ENCODE measurements around the gene TSSK2. TPM values are rescaled to one million over a fixed set of nuclear protein-coding genes. Genes with fewer than 3 reads are reported as not detected.

Gene TSSK2
- total and polyA plus RNA-seq, 2 donors (not counting 3 experiments of a cell fraction or from before 2014, with no cell fraction given), result not detected

- dilution Hi-C loops (cut with MboI; ENCODE audit: extremely low pct_ligation_motif_present, low sequenced_read_pairs) (no loop called here), intact Hi-C loops (cut with micrococcal nuclease) (no loop called here)
- peaks cover 2% of the 10 kb centered on the region for H4K20me1 ChIP-seq (replicated peaks; ENCODE audit: control insufficient read depth, extremely low read depth, insufficient read depth, low read length)
- H3K4me2 ChIP-seq (ENCODE audit: insufficient read depth, low read length), result no peak overlapping the region
- no peaks in the 10 kb centered on the region for H3K36me3 ChIP-seq (ENCODE audit: control insufficient read depth in 2 of 2, extremely low read depth in 1 of 2, insufficient read depth in 2 of 2, low read length in 2 of 2)
- H3K9me1 ChIP-seq (replicated peaks; ENCODE audit: control insufficient read depth, extremely low read depth, insufficient read depth, low read length), result no peaks in the 10 kb centered on the region
- DNase-seq (ENCODE audit: low read depth, low spot score), result no peak
- no peak overlapping the region for H3K9ac ChIP-seq (replicated peaks; ENCODE audit: extremely low read depth, insufficient read depth, low read length)
- no peak overlapping the region for H3K27ac ChIP-seq (ENCODE audit: insufficient read depth, low read depth, low read length)
- peaks cover 6% of the 10 kb centered on the region for H3K79me2 ChIP-seq (ENCODE audit: control insufficient read depth, insufficient read depth, low read length)
- H2AFZ ChIP-seq (ENCODE audit: low read depth, low read length), result no peak overlapping the region
- no TSS peak for BruUV-seq (replicated peaks)
- ChIA-PET POLR2A (no interaction called here), CTCF (no interaction called here)
- H3K9me3 ChIP-seq (replicated peaks; ENCODE audit: control insufficient read depth, insufficient read depth, low read length), result no peaks in the 10 kb centered on the region
- TF ChIP-seq MYC (IDR thresholded peaks at IDR 0.05; ENCODE audit: low read depth, low read length), result no peak
- TF ChIP-seq MAX (IDR thresholded peaks at IDR 0.05; ENCODE audit: insufficient read depth, insufficient read length), result no peak
- TF ChIP-seq POLR2A (IDR thresholded peaks at IDR 0.05; ENCODE audit: low read depth, low read length), result no peak
- TF ChIP-seq FOS (IDR thresholded peaks at IDR 0.05; ENCODE audit: borderline replicate concordance, insufficient read depth, low read length), result no peak
- TF ChIP-seq, protein P1, sequence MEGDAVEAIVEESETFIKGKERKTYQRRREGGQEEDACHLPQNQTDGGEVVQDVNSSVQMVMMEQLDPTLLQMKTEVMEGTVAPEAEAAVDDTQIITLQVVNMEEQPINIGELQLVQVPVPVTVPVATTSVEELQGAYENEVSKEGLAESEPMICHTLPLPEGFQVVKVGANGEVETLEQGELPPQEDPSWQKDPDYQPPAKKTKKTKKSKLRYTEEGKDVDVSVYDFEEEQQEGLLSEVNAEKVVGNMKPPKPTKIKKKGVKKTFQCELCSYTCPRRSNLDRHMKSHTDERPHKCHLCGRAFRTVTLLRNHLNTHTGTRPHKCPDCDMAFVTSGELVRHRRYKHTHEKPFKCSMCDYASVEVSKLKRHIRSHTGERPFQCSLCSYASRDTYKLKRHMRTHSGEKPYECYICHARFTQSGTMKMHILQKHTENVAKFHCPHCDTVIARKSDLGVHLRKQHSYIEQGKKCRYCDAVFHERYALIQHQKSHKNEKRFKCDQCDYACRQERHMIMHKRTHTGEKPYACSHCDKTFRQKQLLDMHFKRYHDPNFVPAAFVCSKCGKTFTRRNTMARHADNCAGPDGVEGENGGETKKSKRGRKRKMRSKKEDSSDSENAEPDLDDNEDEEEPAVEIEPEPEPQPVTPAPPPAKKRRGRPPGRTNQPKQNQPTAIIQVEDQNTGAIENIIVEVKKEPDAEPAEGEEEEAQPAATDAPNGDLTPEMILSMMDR (IDR thresholded peaks at IDR 0.05; ENCODE audit: extremely low read depth in 1 of 2, insufficient read depth in 1 of 2, low read depth in 1 of 2, low read length in 2 of 2), result no peak
- FAIRE-seq, result no peak
- no peaks in the 10 kb centered on the region for H3K27me3 ChIP-seq (ENCODE audit: control insufficient read depth in 2 of 2, insufficient read depth in 2 of 2, low read length in 2 of 2)
- H3K4me3 ChIP-seq (replicated peaks in 1 of 3; ENCODE audit: insufficient read depth in 1 of 3, low read depth in 1 of 3, low read length in 3 of 3), result no peak overlapping the region
- no peaks in the 10 kb centered on the region for H3K4me1 ChIP-seq (ENCODE audit: control insufficient read depth, extremely low read depth, insufficient read depth, low read length)
These were observed 36.6 kb upstream of the TSSK2 start for GRCh38 chr22:19094393-19094997.

- no peaks in the 10 kb centered on the region for H3K4me1 ChIP-seq (ENCODE audit: control insufficient read depth, extremely low read depth, insufficient read depth, low read length)
- ChIA-PET POLR2A (no interaction called here), CTCF (no interaction called here)
- no peak overlapping the region for H3K27ac ChIP-seq (ENCODE audit: insufficient read depth, low read depth, low read length)
- no peak overlapping the region for H3K4me3 ChIP-seq (replicated peaks in 1 of 3; ENCODE audit: insufficient read depth in 1 of 3, low read depth in 1 of 3, low read length in 3 of 3)
- BruUV-seq (replicated peaks), result no TSS peak
- FAIRE-seq, result no peak
- no peak for DNase-seq (ENCODE audit: low read depth, low spot score)
- H3K79me2 ChIP-seq (ENCODE audit: control insufficient read depth, insufficient read depth, low read length), result peaks cover 14% of the 10 kb centered on the region
- peaks cover 2% of the 10 kb centered on the region for H4K20me1 ChIP-seq (replicated peaks; ENCODE audit: control insufficient read depth, extremely low read depth, insufficient read depth, low read length)
- no peaks in the 10 kb centered on the region for H3K9me3 ChIP-seq (replicated peaks; ENCODE audit: control insufficient read depth, insufficient read depth, low read length)
- dilution Hi-C loops (cut with MboI; ENCODE audit: extremely low pct_ligation_motif_present, low sequenced_read_pairs), result no loop called here
- no peaks in the 10 kb centered on the region for H3K27me3 ChIP-seq (ENCODE audit: control insufficient read depth in 2 of 2, insufficient read depth in 2 of 2, low read length in 2 of 2)
- no peaks in the 10 kb centered on the region for H3K9me1 ChIP-seq (replicated peaks; ENCODE audit: control insufficient read depth, extremely low read depth, insufficient read depth, low read length)
- no peak overlapping the region for H3K9ac ChIP-seq (replicated peaks; ENCODE audit: extremely low read depth, insufficient read depth, low read length)
- H2AFZ ChIP-seq (ENCODE audit: low read depth, low read length), result no peak overlapping the region
- intact Hi-C loops (cut with micrococcal nuclease), result no loop called here
- TF ChIP-seq, protein P1 (IDR thresholded peaks at IDR 0.05; ENCODE audit: extremely low read depth in 1 of 2, insufficient read depth in 1 of 2, low read depth in 1 of 2, low read length in 2 of 2), result no peak
- TF ChIP-seq EZH2 (IDR thresholded peaks at IDR 0.05; ENCODE audit: borderline replicate concordance, low read depth, low read length, severe bottlenecking) (no peak), MYC (IDR thresholded peaks at IDR 0.05; ENCODE audit: low read depth, low read length) (no peak), JUN (IDR thresholded peaks at IDR 0.05; ENCODE audit: borderline replicate concordance, insufficient read depth, insufficient read length, low read depth) (no peak), POLR2AphosphoS5 (IDR thresholded peaks at IDR 0.05; ENCODE audit: insufficient read depth, low read depth, low read length) (no peak), FOS (IDR thresholded peaks at IDR 0.05; ENCODE audit: borderline replicate concordance, insufficient read depth, low read length) (no peak), GATA2 (IDR thresholded peaks at IDR 0.05; ENCODE audit: insufficient read depth, insufficient read length, low read depth, low read length) (no peak)
- no peak overlapping the region for H3K4me2 ChIP-seq (ENCODE audit: insufficient read depth, low read length)
- no peaks in the 10 kb centered on the region for H3K36me3 ChIP-seq (ENCODE audit: control insufficient read depth in 2 of 2, extremely low read depth in 1 of 2, insufficient read depth in 2 of 2, low read length in 2 of 2)
These were observed 34.6 kb upstream of the TSSK2 start for GRCh38 chr22:19096555-19096954.
